Measurements from ENCODE around the gene CLMP. TPM values are rescaled to one million over a fixed set of nuclear protein-coding genes. Genes with fewer than 3 reads are reported as not detected.

Gene CLMP
- total RNA-seq, 3 donors from 2014 or later (not counting 1 experiment from before 2014, with no cell fraction given) = 0.07 to 0.45 TPM; not detected in 1

DNA sequence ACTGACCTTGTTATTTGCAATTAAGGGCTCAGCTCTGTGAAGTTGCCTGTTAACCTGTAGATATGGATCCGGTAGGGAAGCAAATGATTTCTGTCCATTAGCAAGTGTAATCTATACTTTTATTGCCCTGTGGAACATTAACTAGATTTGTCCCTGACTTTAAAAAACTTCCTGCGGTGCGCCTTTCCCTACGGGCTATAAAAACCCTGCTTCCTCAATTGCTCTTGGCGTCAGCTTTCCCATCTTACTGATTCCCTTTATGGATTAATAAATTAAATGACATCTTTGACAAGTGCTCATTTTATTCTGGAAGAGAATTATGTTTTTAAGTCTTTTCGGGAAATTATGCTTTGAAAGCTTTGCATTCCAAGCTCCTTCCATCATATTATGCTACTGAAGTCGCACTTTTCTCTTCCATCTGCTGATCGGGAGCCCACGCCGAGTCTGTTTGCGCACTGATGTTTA, 18.3 kb upstream of the CLMP start:
- no peak for TF ChIP-seq CTCF (IDR thresholded peaks at IDR 0.05)
- Mint-ChIP-seq H3K4me3 (no peak overlapping the region), H3K36me3 (no peaks in the 10 kb centered on the region), H3K9me3 (no peaks in the 10 kb centered on the region), H3K4me1 (peaks cover 6% of the 10 kb centered on the region in 2 donors), H3K27me3 (ENCODE audit: low read depth in 2 of 2) (peaks cover 29 to 44% of the 10 kb centered on the region in 2 donors), H3K27ac (no peak overlapping the region)
- H3K4me3 ChIP-seq (ENCODE audit: low read length) = no peak overlapping the region
- H3K4me1 ChIP-seq (ENCODE audit: control insufficient read depth, insufficient read depth, low read length) = no peaks in the 10 kb centered on the region
- 90% methylated on average over 10 of the region's 11 CpGs for WGBS (ENCODE audit: insufficient coverage)
- H3K9me3 ChIP-seq (ENCODE audit: control insufficient read depth, insufficient read depth, low read length) = no peaks in the 10 kb centered on the region
- no peaks in the 10 kb centered on the region for H3K27me3 ChIP-seq (ENCODE audit: control insufficient read depth, insufficient read depth, low read length)
- H3K36me3 ChIP-seq (ENCODE audit: control insufficient read depth, insufficient read depth, low read length) = no peaks in the 10 kb centered on the region
- intact Hi-C loops (cut with micrococcal nuclease) = no loop called here
- ATAC-seq (no peak), DNase-seq (no peak)
- H3K27ac ChIP-seq (ENCODE audit: low read length) = no peak overlapping the region

DNA sequence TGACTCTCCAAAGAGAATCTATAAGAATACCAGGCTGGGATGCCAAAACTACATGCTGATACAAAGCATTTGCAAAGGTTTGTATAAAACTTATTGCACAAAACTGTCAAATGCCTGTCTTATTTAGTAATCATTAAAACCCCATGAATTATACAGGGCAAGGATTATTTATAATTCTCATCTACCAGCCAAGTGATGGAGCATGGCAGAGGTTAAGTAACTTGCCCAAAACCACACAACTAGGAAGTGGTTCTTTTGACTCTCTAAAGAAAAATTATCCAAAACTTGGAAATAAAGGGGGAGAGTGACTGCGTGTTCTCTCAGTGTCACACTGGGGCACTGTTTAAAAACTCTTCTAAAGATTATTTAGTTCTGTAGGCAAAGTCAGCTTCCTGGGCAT, 17.4 kb upstream of the CLMP start:
- no peak for TF ChIP-seq CTCF (IDR thresholded peaks at IDR 0.05)
- Histone ChIP-seq H3K9me3 (ENCODE audit: control insufficient read depth, insufficient read depth, low read length) (no peaks in the 10 kb centered on the region), H3K27me3 (ENCODE audit: control insufficient read depth, insufficient read depth, low read length) (peaks cover 2% of the 10 kb centered on the region), H3K36me3 (ENCODE audit: control insufficient read depth, insufficient read depth, low read length) (no peaks in the 10 kb centered on the region), H3K4me3 (ENCODE audit: low read length) (no peak overlapping the region), H3K4me1 (ENCODE audit: control insufficient read depth, insufficient read depth, low read length) (no peaks in the 10 kb centered on the region), H3K27ac (ENCODE audit: low read length) (no peak overlapping the region)
- no peaks in the 10 kb centered on the region for H3K9me3 Mint-ChIP-seq
- DNase-seq (no peak), ATAC-seq (no peak)
- no peaks in the 10 kb centered on the region for H3K4me1 Mint-ChIP-seq
- H3K27me3 Mint-ChIP-seq (ENCODE audit: low read depth in 2 of 2) = peaks cover 30 to 52% of the 10 kb centered on the region in 2 donors
- H3K27ac Mint-ChIP-seq = no peak overlapping the region
- WGBS (ENCODE audit: insufficient coverage) = 33% methylated on average over 1 of the region's 1 CpG
- intact Hi-C loops (cut with micrococcal nuclease) = no loop called here
- no peak overlapping the region for H3K4me3 Mint-ChIP-seq
- no peaks in the 10 kb centered on the region for H3K36me3 Mint-ChIP-seq

- peaks cover 34 to 56% of the 10 kb centered on the region in 2 donors for H3K27me3 Mint-ChIP-seq (ENCODE audit: low read depth in 2 of 2)
- ATAC-seq = no peak
- intact Hi-C loops (cut with micrococcal nuclease) = no loop called here
- H3K27ac Mint-ChIP-seq = no peak overlapping the region
- Histone ChIP-seq H3K36me3 (ENCODE audit: control insufficient read depth, insufficient read depth, low read length) (no peaks in the 10 kb centered on the region), H3K4me1 (ENCODE audit: control insufficient read depth, insufficient read depth, low read length) (no peaks in the 10 kb centered on the region), H3K4me3 (ENCODE audit: low read length) (no peak overlapping the region), H3K27me3 (ENCODE audit: control insufficient read depth, insufficient read depth, low read length) (peaks cover 2% of the 10 kb centered on the region), H3K27ac (ENCODE audit: low read length) (no peak overlapping the region), H3K9me3 (ENCODE audit: control insufficient read depth, insufficient read depth, low read length) (no peaks in the 10 kb centered on the region)
- H3K4me1 Mint-ChIP-seq = no peaks in the 10 kb centered on the region
- no peaks in the 10 kb centered on the region for H3K9me3 Mint-ChIP-seq
- no peak for TF ChIP-seq CTCF (IDR thresholded peaks at IDR 0.05)
- H3K4me3 Mint-ChIP-seq = no peak overlapping the region
- DNase-seq = no peak
- no peaks in the 10 kb centered on the region for H3K36me3 Mint-ChIP-seq
- 68% methylated on average over 8 of the region's 8 CpGs for WGBS (ENCODE audit: insufficient coverage)
Measured at GRCh38 chr11:123211981-123212380, 16.9 kb upstream of the CLMP start.

GRCh38 chr11:123211149-123211852, 16.3 kb upstream of the CLMP start:
- H3K4me3 ChIP-seq (ENCODE audit: low read length) = no peak overlapping the region
- no peak for TF ChIP-seq CTCF (IDR thresholded peaks at IDR 0.05)
- intact Hi-C loops (cut with micrococcal nuclease) = no loop called here
- DNase-seq (no peak), ATAC-seq (no peak)
- H3K27me3 Mint-ChIP-seq (ENCODE audit: low read depth in 2 of 2) = peaks cover 34 to 60% of the 10 kb centered on the region in 2 donors
- H3K4me1 ChIP-seq (ENCODE audit: control insufficient read depth, insufficient read depth, low read length) = no peaks in the 10 kb centered on the region
- peaks cover 2% of the 10 kb centered on the region for H3K27me3 ChIP-seq (ENCODE audit: control insufficient read depth, insufficient read depth, low read length)
- H3K4me3 Mint-ChIP-seq = no peak overlapping the region
- H3K27ac Mint-ChIP-seq = no peak overlapping the region
- H3K9me3 Mint-ChIP-seq = no peaks in the 10 kb centered on the region
- H3K27ac ChIP-seq (ENCODE audit: low read length) = no peak overlapping the region
- no peaks in the 10 kb centered on the region for H3K4me1 Mint-ChIP-seq
- no peaks in the 10 kb centered on the region for H3K36me3 Mint-ChIP-seq
- 74% methylated on average over 10 of the region's 11 CpGs for WGBS (ENCODE audit: insufficient coverage)
- H3K36me3 ChIP-seq (ENCODE audit: control insufficient read depth, insufficient read depth, low read length) = no peaks in the 10 kb centered on the region
- H3K9me3 ChIP-seq (ENCODE audit: control insufficient read depth, insufficient read depth, low read length) = no peaks in the 10 kb centered on the region

Data from natural killer cell (primary cell).